Panc1 (cell line): ENCODE measurements around the gene VSIR. TPM values are rescaled to one million over a fixed set of nuclear protein-coding genes. Genes with fewer than 3 reads are reported as not detected.

Source experiments
- ATAC-seq: fragments of 200-7000 bp; cut with Tn5 transposase; 2 replicates; pipeline ENCODE4 v1.9.1; 2020; ENCODE audit warnings: mild to moderate bottlenecking, moderate library complexity
- BruUV-seq: library from RNA; stranded (reverse); fragments of 400-500 nt; replicated peaks from 2 replicates; lab custom pipeline; 2021; lab: Mats Ljungman, UMichigan
- CTCF ChIA-PET: fragments of 300-600 bp; sonication (Branson Sonifier 250); formaldehyde crosslinking; loops from one replicate; lab custom pipeline; 2022; ENCODE audit warnings: antibody characterized with exemption; lab: Charles Lee
- POLR2A ChIA-PET: fragments of 300-600 bp; sonication (Branson Sonifier 250); formaldehyde crosslinking; loops from one replicate; lab custom pipeline; 2022; ENCODE audit warnings: antibody characterized with exemption; lab: Charles Lee
- DNase-seq: peaks from one replicate; pipeline ENCODE4 v3.0.0-alpha.2; 2010; ENCODE audit warnings: low read depth, low spot score
- H3K27ac ChIP-seq: 2 replicates; pipeline ENCODE4 v1.5.1; 2011; ENCODE audit warnings: mild to moderate bottlenecking, low read length, inconsistent platforms
- H3K27me3 ChIP-seq: fragments of 200-500 bp; sonication (Bioruptor generic); 2 replicates; pipeline ENCODE4 v1.6.0; 2014; ENCODE audit warnings: low read length, inconsistent platforms; ENCODE audit not compliant: control insufficient read depth, insufficient read depth
- H3K36me3 ChIP-seq: fragments of 200-500 bp; sonication (Bioruptor generic); 2 replicates; pipeline ENCODE4 v1.5.1; 2014; ENCODE audit warnings: inconsistent platforms, mild to moderate bottlenecking, low read length, moderate library complexity; ENCODE audit not compliant: control insufficient read depth, insufficient read depth
- H3K4me1 ChIP-seq: 2 replicates; pipeline ENCODE4 v1.5.1; 2011; ENCODE audit warnings: inconsistent platforms, mild to moderate bottlenecking, low read length, moderate library complexity; ENCODE audit not compliant: control insufficient read depth, insufficient read depth
- H3K4me3 ChIP-seq, 2 experiments: 2 replicates each; pipeline ENCODE4 v1.5.1; 2011 to 2012; ENCODE audit warnings: low read depth in 2 of 2, low read length in 2 of 2, mild to moderate bottlenecking in 2 of 2, inconsistent platforms in 1 of 2, moderate library complexity in 1 of 2
- H3K9me3 ChIP-seq: fragments of 200-500 bp; sonication (Bioruptor generic); 2 replicates; pipeline ENCODE4 v1.5.1; 2014; ENCODE audit warnings: low read depth, mild to moderate bottlenecking, inconsistent platforms, low read length, moderate library complexity; ENCODE audit not compliant: control insufficient read depth, insufficient read depth
- POLR2AphosphoS5 ChIP-seq: IDR thresholded peaks from 2 replicates; pipeline ENCODE4 v1.6.1; 2012; ENCODE audit warnings: mild to moderate bottlenecking, low read depth, low read length, moderate library complexity
- SIN3A ChIP-seq: IDR thresholded peaks from 2 replicates; pipeline ENCODE4 v1.6.1; 2012; ENCODE audit warnings: low read depth, mild to moderate bottlenecking, low read length, moderate library complexity, borderline replicate concordance; ENCODE audit not compliant: insufficient read depth
- TCF7L2 ChIP-seq: IDR thresholded peaks from 2 replicates; pipeline ENCODE4 v1.6.1; 2011; ENCODE audit warnings: mild to moderate bottlenecking, low read depth, low read length, inconsistent platforms
- in situ Hi-C: cut with HindIII; loops from 2 replicates; pipeline ENCODE4 v1.10.0; 2016; ENCODE audit warnings: low sequenced_read_pairs, low pct_unique_long_range_greater_than_20kb
- intact Hi-C: fragments of 100-400 bp; cut with micrococcal nuclease; formaldehyde crosslinking; loops from one replicate; pipeline ENCODE4 v1.10.0; 2022; ENCODE audit not compliant: unreplicated experiment
- total RNA-seq: library from RNA; stranded (reverse); gene quantifications from one replicate; pipeline ENCODE4 v1.2.1, GENCODE V29; 2021; ENCODE audit not compliant: unreplicated experiment
- TF ChIP-seq, protein P1 (sequence below), 2 experiments: IDR thresholded peaks; 2 replicates each; pipeline ENCODE4 v1.6.1; 2011 to 2012; ENCODE audit warnings: low read depth in 2 of 2, control low read depth in 1 of 2, low read length in 1 of 2, mild to moderate bottlenecking in 1 of 2, moderate library complexity in 1 of 2; ENCODE audit not compliant: insufficient read depth in 1 of 2
- TF ChIP-seq, protein P2 (sequence below): fragments of 450-650 bp; IDR thresholded peaks from 2 replicates; pipeline ENCODE4 v1.5.1; 2017; ENCODE audit warnings: mild to moderate bottlenecking

Gene VSIR
- total RNA-seq, 1 experiment from 2014 or later, result 34.9 TPM

DNA sequence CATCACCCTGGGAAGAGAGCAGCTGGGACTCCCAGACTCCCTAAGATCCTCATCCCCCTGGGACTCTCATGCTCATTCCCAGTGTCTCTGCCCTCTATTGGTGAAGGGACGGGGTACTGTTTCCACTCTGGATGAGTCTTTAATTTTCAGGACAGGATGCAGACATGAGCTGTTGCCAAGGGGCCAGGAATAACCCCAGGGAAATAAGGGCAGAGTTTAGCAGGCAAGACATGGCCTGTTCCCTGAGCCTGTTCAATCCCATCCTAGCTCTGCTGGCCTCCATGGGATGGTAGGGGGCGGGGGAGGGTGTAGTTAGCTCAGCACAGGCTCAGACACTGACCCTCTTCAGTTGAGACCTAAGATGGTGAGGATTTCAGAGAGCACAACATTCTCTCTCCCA lies 67.7 kb downstream of the VSIR start:
- in situ Hi-C loops, result no loop called here
- intact Hi-C loops, result loop anchor here (10.0 kb wide), 1 partner anchor 109 kb away; no protein-coding TSS in a partner anchor
- BruUV-seq, result no TSS peak
- Histone ChIP-seq H3K4me1 (no peaks in the 10 kb centered on the region; the same call in 1 of the 2 replicates), H3K9me3 (no peaks in the 10 kb centered on the region), H3K4me3 (no peak overlapping the region), H3K27ac (no peak overlapping the region), H3K36me3 (no peaks in the 10 kb centered on the region), H3K27me3 (no peaks in the 10 kb centered on the region)
- TF ChIP-seq SIN3A, result no peak
- DNase-seq (no peak), ATAC-seq (0 out of 2 replicates have a peak, but pooled peaks have one; percentile 6)
- CTCF ChIA-PET, result interaction anchor here (0.5 to 1.1 kb wide), 7 partner anchors 9 to 311 kb away, joined by 3 to 6 read pairs (median 3); partner anchors contain the start of gene CDH23
- POLR2A ChIA-PET, result no interaction called here

DNA sequence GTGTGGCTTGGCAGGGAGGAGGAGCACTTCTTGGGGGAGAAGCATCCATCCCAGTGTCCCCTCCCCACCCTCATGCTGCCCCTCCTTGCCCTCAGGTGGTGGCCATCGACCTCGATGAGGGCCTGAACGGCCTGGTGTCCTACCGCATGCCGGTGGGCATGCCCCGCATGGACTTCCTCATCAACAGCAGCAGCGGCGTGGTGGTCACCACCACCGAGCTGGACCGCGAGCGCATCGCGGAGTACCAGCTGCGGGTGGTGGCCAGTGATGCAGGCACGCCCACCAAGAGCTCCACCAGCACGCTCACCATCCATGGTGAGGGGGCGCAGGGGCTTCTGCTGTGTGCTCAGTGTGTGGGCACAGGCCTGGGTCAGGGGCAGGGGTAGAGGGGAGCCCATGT lies 68.5 kb downstream of the VSIR start:
- H3K9me3 ChIP-seq, result no peaks in the 10 kb centered on the region
- no peak for TF ChIP-seq TCF7L2
- TF ChIP-seq, protein P1, sequence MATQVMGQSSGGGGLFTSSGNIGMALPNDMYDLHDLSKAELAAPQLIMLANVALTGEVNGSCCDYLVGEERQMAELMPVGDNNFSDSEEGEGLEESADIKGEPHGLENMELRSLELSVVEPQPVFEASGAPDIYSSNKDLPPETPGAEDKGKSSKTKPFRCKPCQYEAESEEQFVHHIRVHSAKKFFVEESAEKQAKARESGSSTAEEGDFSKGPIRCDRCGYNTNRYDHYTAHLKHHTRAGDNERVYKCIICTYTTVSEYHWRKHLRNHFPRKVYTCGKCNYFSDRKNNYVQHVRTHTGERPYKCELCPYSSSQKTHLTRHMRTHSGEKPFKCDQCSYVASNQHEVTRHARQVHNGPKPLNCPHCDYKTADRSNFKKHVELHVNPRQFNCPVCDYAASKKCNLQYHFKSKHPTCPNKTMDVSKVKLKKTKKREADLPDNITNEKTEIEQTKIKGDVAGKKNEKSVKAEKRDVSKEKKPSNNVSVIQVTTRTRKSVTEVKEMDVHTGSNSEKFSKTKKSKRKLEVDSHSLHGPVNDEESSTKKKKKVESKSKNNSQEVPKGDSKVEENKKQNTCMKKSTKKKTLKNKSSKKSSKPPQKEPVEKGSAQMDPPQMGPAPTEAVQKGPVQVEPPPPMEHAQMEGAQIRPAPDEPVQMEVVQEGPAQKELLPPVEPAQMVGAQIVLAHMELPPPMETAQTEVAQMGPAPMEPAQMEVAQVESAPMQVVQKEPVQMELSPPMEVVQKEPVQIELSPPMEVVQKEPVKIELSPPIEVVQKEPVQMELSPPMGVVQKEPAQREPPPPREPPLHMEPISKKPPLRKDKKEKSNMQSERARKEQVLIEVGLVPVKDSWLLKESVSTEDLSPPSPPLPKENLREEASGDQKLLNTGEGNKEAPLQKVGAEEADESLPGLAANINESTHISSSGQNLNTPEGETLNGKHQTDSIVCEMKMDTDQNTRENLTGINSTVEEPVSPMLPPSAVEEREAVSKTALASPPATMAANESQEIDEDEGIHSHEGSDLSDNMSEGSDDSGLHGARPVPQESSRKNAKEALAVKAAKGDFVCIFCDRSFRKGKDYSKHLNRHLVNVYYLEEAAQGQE (IDR thresholded peaks at IDR 0.05; ENCODE audit: insufficient read depth in 1 of 2, low read depth in 2 of 2, low read length in 1 of 2), result no peak
- no peak for TF ChIP-seq POLR2AphosphoS5
- TF ChIP-seq, protein P2, sequence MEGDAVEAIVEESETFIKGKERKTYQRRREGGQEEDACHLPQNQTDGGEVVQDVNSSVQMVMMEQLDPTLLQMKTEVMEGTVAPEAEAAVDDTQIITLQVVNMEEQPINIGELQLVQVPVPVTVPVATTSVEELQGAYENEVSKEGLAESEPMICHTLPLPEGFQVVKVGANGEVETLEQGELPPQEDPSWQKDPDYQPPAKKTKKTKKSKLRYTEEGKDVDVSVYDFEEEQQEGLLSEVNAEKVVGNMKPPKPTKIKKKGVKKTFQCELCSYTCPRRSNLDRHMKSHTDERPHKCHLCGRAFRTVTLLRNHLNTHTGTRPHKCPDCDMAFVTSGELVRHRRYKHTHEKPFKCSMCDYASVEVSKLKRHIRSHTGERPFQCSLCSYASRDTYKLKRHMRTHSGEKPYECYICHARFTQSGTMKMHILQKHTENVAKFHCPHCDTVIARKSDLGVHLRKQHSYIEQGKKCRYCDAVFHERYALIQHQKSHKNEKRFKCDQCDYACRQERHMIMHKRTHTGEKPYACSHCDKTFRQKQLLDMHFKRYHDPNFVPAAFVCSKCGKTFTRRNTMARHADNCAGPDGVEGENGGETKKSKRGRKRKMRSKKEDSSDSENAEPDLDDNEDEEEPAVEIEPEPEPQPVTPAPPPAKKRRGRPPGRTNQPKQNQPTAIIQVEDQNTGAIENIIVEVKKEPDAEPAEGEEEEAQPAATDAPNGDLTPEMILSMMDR, result no peak
- TF ChIP-seq SIN3A, result no peak
- CTCF ChIA-PET, result interaction anchor here (0.6 kb wide), 1 partner anchor 114 kb away, joined by 4 read pairs; no protein-coding TSS in a partner anchor
- no peaks in the 10 kb centered on the region; the same call in 1 of the 2 replicates for H3K4me1 ChIP-seq
- no peak for DNase-seq
- ATAC-seq, result no peak
- intact Hi-C loops (loop anchor here (10.0 kb wide), 1 partner anchor 110 kb away; no protein-coding TSS in a partner anchor), in situ Hi-C loops (no loop called here)
- no peak overlapping the region for H3K27ac ChIP-seq
- POLR2A ChIA-PET, result no interaction called here
- H3K4me3 ChIP-seq, result no peak overlapping the region
- no peaks in the 10 kb centered on the region for H3K27me3 ChIP-seq
- no TSS peak for BruUV-seq
- H3K36me3 ChIP-seq, result no peaks in the 10 kb centered on the region

DNA sequence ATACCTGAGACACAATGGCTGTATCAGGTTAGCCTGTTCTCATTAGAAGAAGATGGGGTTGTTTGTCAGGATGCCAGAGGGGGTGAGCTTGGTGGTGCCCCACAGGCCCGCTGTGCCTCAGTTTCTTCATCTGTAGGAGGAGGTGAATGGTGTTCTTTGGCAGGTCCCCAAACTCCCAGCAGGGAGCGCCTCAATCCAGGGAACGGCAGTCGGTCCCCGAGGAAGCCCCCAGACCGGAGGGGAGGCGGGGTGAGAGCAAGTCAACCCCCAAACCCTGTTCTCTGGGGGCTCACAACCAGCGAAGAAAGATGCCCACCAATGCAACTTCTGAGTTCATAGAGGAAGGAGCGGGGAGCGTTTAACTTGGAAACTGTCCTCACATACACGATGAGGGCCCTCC lies 69.7 kb downstream of the VSIR start:
- no TSS peak for BruUV-seq
- ATAC-seq, result no peak
- Histone ChIP-seq H3K4me1 (no peaks in the 10 kb centered on the region), H3K36me3 (no peaks in the 10 kb centered on the region), H3K9me3 (no peaks in the 10 kb centered on the region), H3K27me3 (no peaks in the 10 kb centered on the region), H3K27ac (no peak overlapping the region), H3K4me3 (no peak overlapping the region)
- POLR2A ChIA-PET, result interaction anchor here (0.6 kb wide), 1 partner anchor 375 kb away, joined by 4 read pairs; no protein-coding TSS in a partner anchor
- in situ Hi-C loops, result no loop called here
- CTCF ChIA-PET, result no interaction called here
- DNase-seq, result no peak
- intact Hi-C loops, result loop anchor here (10.0 kb wide), 1 partner anchor 111 kb away; no protein-coding TSS in a partner anchor
- TF ChIP-seq TCF7L2, result no peak
- TF ChIP-seq POLR2AphosphoS5, result no peak
- TF ChIP-seq, protein P2, result no peak
- TF ChIP-seq SIN3A, result no peak
- TF ChIP-seq, protein P1 (IDR thresholded peaks at IDR 0.05; ENCODE audit: insufficient read depth in 1 of 2, low read depth in 2 of 2, low read length in 1 of 2), result no peak
